ENCODE results near the gene GDI2.

GRCh38 chr10:5829267-5829666 lies 16.0 kb upstream of the GDI2 start:
- TF ChIP-seq CTCF (conservative IDR thresholded peaks at IDR 0.05 in 1 of 2, IDR thresholded peaks at IDR 0.05 in 1 of 2; ENCODE audit: extremely low read depth in 1 of 2, insufficient read depth in 1 of 2, low read depth in 1 of 2, low read length in 2 of 2) (no peak), EZH2 (IDR thresholded peaks at IDR 0.05; ENCODE audit: borderline replicate concordance, low read length) (no peak)

Data from mammary epithelial cell (primary cell).